ENCODE measurements around the gene PLEKHN1.

- no peak for TF ChIP-seq EZH2 (IDR thresholded peaks at IDR 0.05; ENCODE audit: borderline replicate concordance)
- no peak for TF ChIP-seq CTCF (IDR thresholded peaks at IDR 0.05; ENCODE audit: poor library complexity)
- TF ChIP-seq EZH2phosphoT487 (IDR thresholded peaks at IDR 0.05; ENCODE audit: low read depth, severe bottlenecking, unreplicated experiment) = no peak
Measured at GRCh38 chr1:980137-980571, 13.9 kb downstream of the PLEKHN1 start.

Data from hepatocyte (in vitro differentiated cells).